OCI-LY7 (cell line): ENCODE results near the gene TMEM248. TPM values are rescaled to one million over a fixed set of nuclear protein-coding genes. Genes with fewer than 3 reads are reported as not detected.

Experiments used
- BruUV-seq: library from RNA; stranded (reverse); fragments of 400-500 nt; replicated peaks from 2 replicates; lab custom pipeline; 2021; lab: Mats Ljungman, UMichigan
- CTCF ChIA-PET: fragments of 300-600 bp; sonication (Branson Sonifier 250); formaldehyde crosslinking; loops from one replicate; lab custom pipeline; 2022; ENCODE audit warnings: antibody characterized with exemption; ENCODE audit not compliant: unreplicated experiment; lab: Charles Lee
- POLR2A ChIA-PET: fragments of 300-600 bp; sonication (Branson Sonifier 250); formaldehyde crosslinking; loops from one replicate; lab custom pipeline; 2022; ENCODE audit warnings: antibody characterized with exemption; lab: Charles Lee
- DNase-seq: peaks from one replicate; pipeline ENCODE4 v3.0.0-alpha.2; 2015; ENCODE audit warnings: low spot score
- H2AFZ ChIP-seq: fragments of 200-600 bp; sonication (generic), shearing (Covaris generic); 2 replicates; pipeline ENCODE4 v1.6.1; 2014; ENCODE audit warnings: mild to moderate bottlenecking, antibody characterized with exemption, low read length, moderate library complexity
- H3K27ac ChIP-seq: fragments of 200-600 bp; sonication (generic); 2 replicates; pipeline ENCODE4 v1.5.1; 2014; ENCODE audit warnings: mixed run types, low read depth, mild to moderate bottlenecking, moderate library complexity, low read length, inconsistent platforms; ENCODE audit not compliant: poor library complexity, severe bottlenecking
- H3K36me3 ChIP-seq: fragments of 200-600 bp; sonication (generic); 2 replicates; pipeline ENCODE4 v1.6.1; 2014; ENCODE audit warnings: mild to moderate bottlenecking, antibody characterized with exemption, low read length, moderate library complexity, mixed read lengths; ENCODE audit not compliant: insufficient read depth
- H3K4me1 ChIP-seq: fragments of 200-600 bp; sonication (generic); 2 replicates; pipeline ENCODE4 v1.5.1; 2014; ENCODE audit warnings: mild to moderate bottlenecking, low read length; ENCODE audit not compliant: insufficient read depth, poor library complexity, severe bottlenecking
- H3K4me2 ChIP-seq: fragments of 200-600 bp; sonication (generic); 2 replicates; pipeline ENCODE4 v1.6.1; 2014; ENCODE audit warnings: mild to moderate bottlenecking, low read length
- H3K4me3 ChIP-seq: fragments of 200-600 bp; sonication (generic); 2 replicates; pipeline ENCODE4 v1.5.1; 2014; ENCODE audit warnings: mild to moderate bottlenecking, low read depth, low read length; ENCODE audit not compliant: poor library complexity, severe bottlenecking
- H3K79me2 ChIP-seq: fragments of 200-600 bp; sonication (generic); 2 replicates; pipeline ENCODE4 v1.6.1; 2016; ENCODE audit warnings: low read depth, mild to moderate bottlenecking, low read length, moderate library complexity, mixed read lengths; ENCODE audit not compliant: insufficient read depth
- H3K9me2 ChIP-seq: fragments of 200-600 bp; sonication (generic); 2 replicates; pipeline ENCODE4 v1.6.1; 2016; ENCODE audit warnings: mild to moderate bottlenecking, low read length, mixed read lengths; ENCODE audit not compliant: insufficient read depth
- H3K9me3 ChIP-seq: fragments of 200-600 bp; sonication (generic); 2 replicates; pipeline ENCODE4 v1.6.1; 2014; ENCODE audit warnings: mild to moderate bottlenecking, mixed run types, low read length, mixed read lengths
- H4K20me1 ChIP-seq: fragments of 200-600 bp; sonication (generic); 2 replicates; pipeline ENCODE4 v1.6.1; 2014; ENCODE audit warnings: mild to moderate bottlenecking, antibody characterized with exemption, low read length, moderate library complexity, mixed read lengths; ENCODE audit not compliant: insufficient read depth
- CTCF ChIP-seq: fragments of 200-600 bp; sonication (generic); conservative IDR thresholded peaks from 2 replicates; pipeline ENCODE4 v1.5.1; 2014; ENCODE audit warnings: mild to moderate bottlenecking, antibody characterized with exemption, low read length, moderate library complexity, mixed read lengths
- EZH2phosphoT487 ChIP-seq: fragments of 200-600 bp; sonication (generic); IDR thresholded peaks from 2 replicates; pipeline ENCODE4 v1.6.1; 2018; ENCODE audit warnings: low read depth, borderline replicate concordance, mild to moderate bottlenecking, mixed run types, antibody characterized with exemption, low read length, moderate library complexity, mixed read lengths
- intact Hi-C: fragments of 100-400 bp; cut with micrococcal nuclease; formaldehyde crosslinking; loops from one replicate; pipeline ENCODE4 v1.10.0; 2022; ENCODE audit not compliant: unreplicated experiment
- total RNA-seq, 2 experiments: library from RNA; depleted of rRNA in 1 of 2; stranded (reverse); fragments of >200 nt in 1 of 2; shearing (Covaris generic) in 1 of 2; gene quantifications; 2 replicates each; pipeline ENCODE4 v1.2.3, GENCODE V29; 2014 to 2022

The TMEM248 gene
- total RNA-seq, 2 experiments from 2014 or later = 76.5 to 88.8 TPM

- peaks cover 17% of the 10 kb centered on the region for H4K20me1 ChIP-seq
- intact Hi-C loops = loop anchor here (10.0 kb wide), 1 partner anchor 377 kb away; no protein-coding TSS in a partner anchor
- ChIA-PET POLR2A (interaction anchor here (0.7 to 1.2 kb wide), 2 partner anchors 29 to 111 kb away, joined by 3 read pairs; no protein-coding TSS in a partner anchor), CTCF (no interaction called here)
- H3K36me3 ChIP-seq = peaks cover 89% of the 10 kb centered on the region
- H3K4me3 ChIP-seq = no peak overlapping the region
- H3K4me2 ChIP-seq = no peak overlapping the region
- no peak overlapping the region for H2AFZ ChIP-seq
- no peak overlapping the region for H3K27ac ChIP-seq
- no peaks in the 10 kb centered on the region for H3K9me3 ChIP-seq
- no peaks in the 10 kb centered on the region for H3K9me2 ChIP-seq
- H3K4me1 ChIP-seq = peaks cover 12% of the 10 kb centered on the region
- no peak for TF ChIP-seq EZH2phosphoT487
- TF ChIP-seq CTCF = no peak
- BruUV-seq = no TSS peak
- peaks cover 98% of the 10 kb centered on the region for H3K79me2 ChIP-seq
- no peak for DNase-seq
Measured at GRCh38 chr7:66927348-66927948, 6.4 kb downstream of the TMEM248 start.

GRCh38 chr7:66928388-66928787, 7.4 kb downstream of the TMEM248 start:
- no peak for DNase-seq
- CTCF ChIA-PET = no interaction called here
- H2AFZ ChIP-seq = no peak overlapping the region
- H3K9me2 ChIP-seq = no peaks in the 10 kb centered on the region
- intact Hi-C loops = loop anchor here (10.0 kb wide), 1 partner anchor 376 kb away; no protein-coding TSS in a partner anchor
- no peaks in the 10 kb centered on the region for H3K9me3 ChIP-seq
- H3K36me3 ChIP-seq = peaks cover 88% of the 10 kb centered on the region
- BruUV-seq = no TSS peak
- no peak overlapping the region for H3K4me2 ChIP-seq
- H3K27ac ChIP-seq = no peak overlapping the region
- TF ChIP-seq EZH2phosphoT487 = no peak
- TF ChIP-seq CTCF = no peak
- peaks cover 98% of the 10 kb centered on the region for H3K79me2 ChIP-seq
- POLR2A ChIA-PET = interaction anchor here (0.7 to 1.1 kb wide), 2 partner anchors 17 to 174 kb away, joined by 3 to 4 read pairs; no protein-coding TSS in a partner anchor
- H3K4me3 ChIP-seq = no peak overlapping the region
- peaks cover 11% of the 10 kb centered on the region for H4K20me1 ChIP-seq
- H3K4me1 ChIP-seq = peaks cover 3% of the 10 kb centered on the region

DNA sequence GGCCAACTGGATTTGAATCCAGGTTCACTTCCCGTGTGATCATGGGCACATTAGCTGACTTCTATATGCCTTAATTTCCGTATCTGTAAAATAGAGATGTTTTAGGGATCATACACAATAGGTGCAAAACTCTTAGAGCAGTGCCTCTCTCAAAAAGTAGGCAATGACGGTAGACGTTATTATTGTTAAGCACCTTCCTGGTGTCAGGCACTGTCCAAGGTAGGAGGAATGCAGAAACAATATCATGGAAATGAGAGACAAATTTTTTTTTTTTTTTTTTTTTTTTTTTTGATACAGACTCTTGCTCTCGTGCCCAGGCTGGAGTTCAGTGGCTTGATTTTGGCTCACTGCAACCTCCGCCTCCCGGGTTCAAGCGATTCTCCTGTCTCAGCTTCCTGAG, 8.1 kb downstream of the TMEM248 start:
- BruUV-seq = no TSS peak
- H3K4me1 ChIP-seq = no peaks in the 10 kb centered on the region
- no peak overlapping the region for H2AFZ ChIP-seq
- H3K27ac ChIP-seq = no peak overlapping the region
- no peak overlapping the region for H3K4me3 ChIP-seq
- intact Hi-C loops = loop anchor here (10.0 kb wide), 1 partner anchor 376 kb away; no protein-coding TSS in a partner anchor
- H3K4me2 ChIP-seq = no peak overlapping the region
- H3K79me2 ChIP-seq = peaks cover 98% of the 10 kb centered on the region
- TF ChIP-seq CTCF = no peak
- TF ChIP-seq EZH2phosphoT487 = no peak
- H4K20me1 ChIP-seq = peaks cover 4% of the 10 kb centered on the region; the same call in 1 of the 2 replicates
- POLR2A ChIA-PET = interaction anchor here (0.7 kb wide), 1 partner anchor 1468 kb away, joined by 6 read pairs; no protein-coding TSS in a partner anchor
- no peaks in the 10 kb centered on the region for H3K9me3 ChIP-seq
- peaks cover 85% of the 10 kb centered on the region for H3K36me3 ChIP-seq
- no peak for DNase-seq
- CTCF ChIA-PET = no interaction called here
- no peaks in the 10 kb centered on the region for H3K9me2 ChIP-seq
